MM.1S (cell line): ENCODE results near the gene GNRH2.

ENCODE experiments used
- EZH2 ChIP-seq: fragments of 300-600 bp; sonication (generic); optimal IDR thresholded peaks from 2 replicates; pipeline ENCODE3; 2017; ENCODE audit warnings: low read depth, mild to moderate bottlenecking, antibody characterized with exemption, low read length, mixed read lengths
- EZH2phosphoT487 ChIP-seq: fragments of 300-600 bp; sonication (generic); IDR thresholded peaks from 2 replicates; pipeline ENCODE4 v1.6.1; 2018; ENCODE audit warnings: antibody characterized with exemption, low read length
- TF ChIP-seq, protein P1 (sequence below): fragments of 300-600 bp; sonication (generic); IDR thresholded peaks from 2 replicates; pipeline ENCODE4 v1.5.1; 2016; ENCODE audit warnings: antibody characterized with exemption, low read length, mixed read lengths

GRCh38 chr20:3071610-3072529 is 28.4 kb downstream of the GNRH2 start, which contains the start of gene OXT:
- TF ChIP-seq, protein P1, sequence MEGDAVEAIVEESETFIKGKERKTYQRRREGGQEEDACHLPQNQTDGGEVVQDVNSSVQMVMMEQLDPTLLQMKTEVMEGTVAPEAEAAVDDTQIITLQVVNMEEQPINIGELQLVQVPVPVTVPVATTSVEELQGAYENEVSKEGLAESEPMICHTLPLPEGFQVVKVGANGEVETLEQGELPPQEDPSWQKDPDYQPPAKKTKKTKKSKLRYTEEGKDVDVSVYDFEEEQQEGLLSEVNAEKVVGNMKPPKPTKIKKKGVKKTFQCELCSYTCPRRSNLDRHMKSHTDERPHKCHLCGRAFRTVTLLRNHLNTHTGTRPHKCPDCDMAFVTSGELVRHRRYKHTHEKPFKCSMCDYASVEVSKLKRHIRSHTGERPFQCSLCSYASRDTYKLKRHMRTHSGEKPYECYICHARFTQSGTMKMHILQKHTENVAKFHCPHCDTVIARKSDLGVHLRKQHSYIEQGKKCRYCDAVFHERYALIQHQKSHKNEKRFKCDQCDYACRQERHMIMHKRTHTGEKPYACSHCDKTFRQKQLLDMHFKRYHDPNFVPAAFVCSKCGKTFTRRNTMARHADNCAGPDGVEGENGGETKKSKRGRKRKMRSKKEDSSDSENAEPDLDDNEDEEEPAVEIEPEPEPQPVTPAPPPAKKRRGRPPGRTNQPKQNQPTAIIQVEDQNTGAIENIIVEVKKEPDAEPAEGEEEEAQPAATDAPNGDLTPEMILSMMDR, result no peak
- TF ChIP-seq EZH2, result no peak
- TF ChIP-seq EZH2phosphoT487, result no peak
